GM23248 (cell line): ENCODE data around the gene ATP6V0E1. TPM values are rescaled to one million over a fixed set of nuclear protein-coding genes. Genes with fewer than 3 reads are reported as not detected.

Experiments
- DNase-seq: peaks from one replicate; pipeline ENCODE4 v3.0.0-alpha.2; 2015
- H2AFZ ChIP-seq: fragments of 200-600 bp; sonication (generic); 2 replicates; pipeline ENCODE4 v1.6.1; 2016; ENCODE audit warnings: antibody characterized with exemption
- H3F3A ChIP-seq: fragments of 200-600 bp; sonication (generic); 2 replicates; pipeline ENCODE4 v1.6.1; 2016; ENCODE audit warnings: mild to moderate bottlenecking, antibody characterized with exemption, mixed run types; ENCODE audit not compliant: insufficient read depth
- H3K27ac ChIP-seq: fragments of 200-600 bp; sonication (generic); 2 replicates; pipeline ENCODE4 v1.5.1; 2016; ENCODE audit warnings: mild to moderate bottlenecking
- H3K27me3 ChIP-seq: fragments of 200-600 bp; sonication (generic); replicated peaks from 2 replicates; pipeline ENCODE4 v1.6.1; 2016; ENCODE audit warnings: mild to moderate bottlenecking; ENCODE audit not compliant: insufficient read depth
- H3K36me3 ChIP-seq: fragments of 200-600 bp; sonication (generic); 2 replicates; pipeline ENCODE4 v1.6.1; 2016; ENCODE audit warnings: low read depth, mild to moderate bottlenecking
- H3K4me1 ChIP-seq: fragments of 200-600 bp; sonication (generic); 2 replicates; pipeline ENCODE4 v1.6.1; 2016; ENCODE audit warnings: mild to moderate bottlenecking; ENCODE audit not compliant: insufficient read depth
- H3K4me2 ChIP-seq: fragments of 200-600 bp; sonication (generic); one replicate; pipeline ENCODE4 v1.6.1; 2016; ENCODE audit warnings: mild to moderate bottlenecking; ENCODE audit not compliant: unreplicated experiment
- H3K4me3 ChIP-seq: fragments of 200-600 bp; sonication (generic); 2 replicates; pipeline ENCODE4 v1.5.1; 2016; ENCODE audit warnings: mild to moderate bottlenecking
- H3K79me2 ChIP-seq: fragments of 200-600 bp; sonication (generic); 2 replicates; pipeline ENCODE4 v1.6.1; 2016; ENCODE audit warnings: mild to moderate bottlenecking; ENCODE audit not compliant: insufficient read depth
- H3K9ac ChIP-seq: fragments of 200-600 bp; sonication (generic); 2 replicates; pipeline ENCODE4 v1.6.1; 2016; ENCODE audit warnings: mild to moderate bottlenecking
- H3K9me2 ChIP-seq: fragments of 200-600 bp; sonication (generic); 2 replicates; pipeline ENCODE4 v1.6.1; 2016; ENCODE audit warnings: mixed run types, mild to moderate bottlenecking, moderate library complexity; ENCODE audit not compliant: insufficient read depth
- H3K9me3 ChIP-seq: fragments of 200-600 bp; sonication (generic); one replicate; pipeline ENCODE4 v1.6.1; 2017; ENCODE audit warnings: low read depth
- H4K20me1 ChIP-seq: fragments of 200-600 bp; sonication (generic); 2 replicates; pipeline ENCODE4 v1.6.0; 2016; ENCODE audit not compliant: insufficient read depth
- EZH2 ChIP-seq: fragments of 200-600 bp; sonication (generic); IDR thresholded peaks from 2 replicates; pipeline ENCODE4 v1.6.1; 2018; ENCODE audit warnings: antibody characterized with exemption, mild to moderate bottlenecking; ENCODE audit not compliant: insufficient read depth, poor library complexity, severe bottlenecking
- EZH2phosphoT487 ChIP-seq: fragments of 200-600 bp; sonication (generic); IDR thresholded peaks from 2 replicates; pipeline ENCODE4 v1.6.1; 2018; ENCODE audit warnings: antibody characterized with exemption, moderate library complexity, mild to moderate bottlenecking, low read depth; ENCODE audit not compliant: insufficient read depth
- WGBS, 2 experiments: methylation state at CpG; one replicate each; pipeline ENCODE4 v1.1.6; 2015 to 2017; ENCODE audit warnings: low lambda C conversion rate in 2 of 2, low coverage in 1 of 2; ENCODE audit errors: missing lambda C conversion rate in 2 of 2; 5-methylcytosine and 5-hydroxymethylcytosine counted together
- in situ Hi-C: fragments of 300-500 bp; cut with MboI; formaldehyde crosslinking; loops from 2 replicates; pipeline ENCODE4 v1.15.0; 2020
- polyA plus RNA-seq: library from polyadenylated mRNA; unstranded; fragments of >200 nt; fragmentation: Nextera tagmentation; extraction: Ambion mirVana; gene quantifications from 2 replicates; pipeline ENCODE4 v1.2.1, GENCODE V29; 2016
- total RNA-seq: library from RNA; depleted of rRNA; stranded (reverse); fragments of >200 nt; shearing (Covaris generic); gene quantifications from 2 replicates; pipeline ENCODE4 v1.2.3, GENCODE V29; 2014

ATP6V0E1 gene
- total and polyA plus RNA-seq, 2 experiments from 2014 or later = 175 to 675 TPM

DNA sequence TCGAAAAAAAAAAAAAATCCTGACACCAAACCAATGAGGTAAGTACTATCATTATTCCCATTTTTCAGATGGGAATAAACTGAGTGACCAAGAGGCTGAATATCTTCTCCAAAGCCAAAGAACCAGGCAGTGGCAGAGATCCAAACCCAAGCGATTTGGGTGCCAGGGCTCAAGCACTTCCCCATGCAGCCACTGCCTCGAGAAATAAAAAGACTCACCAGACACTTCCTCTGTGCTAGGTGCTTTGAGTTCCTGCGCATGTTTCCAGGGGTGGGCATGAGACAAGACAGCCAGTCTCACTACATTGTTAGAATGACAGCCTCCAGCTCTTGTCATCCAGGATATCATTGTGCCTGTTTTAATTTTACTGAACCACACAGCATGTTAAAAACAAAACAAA, 26.6 kb upstream of the ATP6V0E1 start:
- no peaks in the 10 kb centered on the region for H3K36me3 ChIP-seq
- in situ Hi-C loops = no loop called here
- peaks cover 55% of the 10 kb centered on the region for H3F3A ChIP-seq
- no peak for DNase-seq
- no peaks in the 10 kb centered on the region for H3K9me3 ChIP-seq
- H3K9me2 ChIP-seq = no peaks in the 10 kb centered on the region
- no peak overlapping the region for H2AFZ ChIP-seq
- no peaks in the 10 kb centered on the region for H3K27me3 ChIP-seq
- no peak overlapping the region for H3K9ac ChIP-seq
- no peak overlapping the region for H3K4me2 ChIP-seq
- no peak overlapping the region for H3K4me3 ChIP-seq
- H3K79me2 ChIP-seq = peaks cover 34% of the 10 kb centered on the region
- peaks cover 50% of the 10 kb centered on the region for H3K4me1 ChIP-seq
- 85 to 90% methylated on average over 4 of the region's 4 CpGs for WGBS, 2 experiments
- no peaks in the 10 kb centered on the region for H4K20me1 ChIP-seq
- TF ChIP-seq EZH2phosphoT487 (no peak), EZH2 (no peak)
- H3K27ac ChIP-seq = peak overlapping the region; percentile 99

DNA sequence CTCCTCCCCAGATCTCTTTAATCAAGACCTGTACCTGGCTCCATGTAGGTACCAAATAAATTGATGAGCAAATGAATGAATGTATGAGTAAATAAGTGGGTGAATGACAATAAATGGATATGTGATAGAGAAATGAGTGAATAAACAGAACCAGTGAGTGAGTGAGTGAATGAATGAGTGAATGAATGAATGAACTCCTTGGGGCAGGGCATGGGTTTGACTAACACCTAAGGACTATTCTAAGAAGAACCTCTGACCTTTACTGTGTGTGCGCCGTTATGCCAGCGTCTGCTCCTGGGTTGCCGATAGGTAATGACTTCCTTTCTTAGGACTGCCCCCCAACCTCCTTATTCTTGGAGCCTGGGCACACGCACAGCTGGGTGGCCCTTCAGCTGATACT, 26.1 kb upstream of the ATP6V0E1 start:
- Histone ChIP-seq H3K9me3 (no peaks in the 10 kb centered on the region), H3K36me3 (no peaks in the 10 kb centered on the region), H3F3A (peaks cover 51% of the 10 kb centered on the region), H3K9me2 (no peaks in the 10 kb centered on the region), H3K4me1 (peaks cover 46% of the 10 kb centered on the region), H3K9ac (no peak overlapping the region), H3K4me2 (no peak overlapping the region), H3K4me3 (no peak overlapping the region), H4K20me1 (no peaks in the 10 kb centered on the region), H3K27ac (peak overlapping the region; percentile 99), H3K79me2 (peaks cover 39% of the 10 kb centered on the region), H2AFZ (no peak overlapping the region), H3K27me3 (no peaks in the 10 kb centered on the region)
- no peak for DNase-seq
- in situ Hi-C loops = no loop called here
- WGBS, 2 experiments = 72 to 74% methylated on average over 4 to 5 of the region's 5 CpGs
- TF ChIP-seq EZH2 = no peak
- no peak for TF ChIP-seq EZH2phosphoT487

DNA sequence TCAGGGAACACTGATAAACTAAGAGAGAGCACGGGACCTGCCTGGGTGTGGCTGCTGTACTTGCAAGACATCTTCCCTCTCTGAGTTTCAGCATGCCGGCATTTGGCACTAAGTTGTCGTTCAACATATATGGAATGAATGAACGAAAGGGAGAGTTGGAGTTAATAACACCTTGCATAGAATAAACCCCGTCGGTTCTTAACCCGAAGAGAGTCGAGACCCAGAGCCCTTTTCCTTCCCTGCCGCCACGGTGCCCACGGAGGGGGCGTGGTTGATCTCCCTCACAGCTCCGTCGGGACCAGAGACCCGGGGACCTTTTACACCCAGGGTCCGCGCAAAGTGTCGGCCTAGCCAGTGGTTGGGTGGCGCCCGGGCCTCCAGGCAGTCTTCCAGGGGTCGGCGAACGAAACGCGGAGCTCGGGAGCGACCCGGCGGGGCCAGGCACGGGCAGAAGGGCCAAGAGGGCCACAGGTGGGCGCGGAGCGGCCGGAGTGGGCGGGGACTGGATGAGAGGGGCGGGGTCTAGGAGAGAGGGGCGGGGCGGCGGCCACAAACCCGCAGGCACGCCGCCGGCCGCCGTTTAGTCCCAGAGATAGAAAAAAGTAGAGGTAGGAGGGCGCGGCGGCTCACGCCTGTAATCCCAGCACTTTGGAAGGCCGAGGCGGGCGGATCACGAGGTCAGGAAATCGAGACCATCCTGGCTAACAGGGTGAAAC, 25.1 kb upstream of the ATP6V0E1 start:
- H2AFZ ChIP-seq = peak overlapping the region; percentile 88
- H3K27ac ChIP-seq = peak overlapping the region; percentile 87
- no peaks in the 10 kb centered on the region for H3K27me3 ChIP-seq
- H3K79me2 ChIP-seq = peaks cover 46% of the 10 kb centered on the region
- 2 to 4% methylated on average over 44 to 54 of the region's 54 CpGs for WGBS, 2 experiments
- TF ChIP-seq EZH2 (no peak), EZH2phosphoT487 (no peak)
- H3K4me2 ChIP-seq = peak overlapping the region; percentile 85
- H3K9ac ChIP-seq = peak overlapping the region; percentile 99
- H3K9me2 ChIP-seq = no peaks in the 10 kb centered on the region
- in situ Hi-C loops = no loop called here
- H3K9me3 ChIP-seq = no peaks in the 10 kb centered on the region
- H4K20me1 ChIP-seq = no peaks in the 10 kb centered on the region
- peaks cover 40% of the 10 kb centered on the region for H3F3A ChIP-seq
- peak; percentile 87 for DNase-seq
- H3K36me3 ChIP-seq = no peaks in the 10 kb centered on the region
- H3K4me1 ChIP-seq = peaks cover 35% of the 10 kb centered on the region
- H3K4me3 ChIP-seq = peak overlapping the region; percentile 96

DNA sequence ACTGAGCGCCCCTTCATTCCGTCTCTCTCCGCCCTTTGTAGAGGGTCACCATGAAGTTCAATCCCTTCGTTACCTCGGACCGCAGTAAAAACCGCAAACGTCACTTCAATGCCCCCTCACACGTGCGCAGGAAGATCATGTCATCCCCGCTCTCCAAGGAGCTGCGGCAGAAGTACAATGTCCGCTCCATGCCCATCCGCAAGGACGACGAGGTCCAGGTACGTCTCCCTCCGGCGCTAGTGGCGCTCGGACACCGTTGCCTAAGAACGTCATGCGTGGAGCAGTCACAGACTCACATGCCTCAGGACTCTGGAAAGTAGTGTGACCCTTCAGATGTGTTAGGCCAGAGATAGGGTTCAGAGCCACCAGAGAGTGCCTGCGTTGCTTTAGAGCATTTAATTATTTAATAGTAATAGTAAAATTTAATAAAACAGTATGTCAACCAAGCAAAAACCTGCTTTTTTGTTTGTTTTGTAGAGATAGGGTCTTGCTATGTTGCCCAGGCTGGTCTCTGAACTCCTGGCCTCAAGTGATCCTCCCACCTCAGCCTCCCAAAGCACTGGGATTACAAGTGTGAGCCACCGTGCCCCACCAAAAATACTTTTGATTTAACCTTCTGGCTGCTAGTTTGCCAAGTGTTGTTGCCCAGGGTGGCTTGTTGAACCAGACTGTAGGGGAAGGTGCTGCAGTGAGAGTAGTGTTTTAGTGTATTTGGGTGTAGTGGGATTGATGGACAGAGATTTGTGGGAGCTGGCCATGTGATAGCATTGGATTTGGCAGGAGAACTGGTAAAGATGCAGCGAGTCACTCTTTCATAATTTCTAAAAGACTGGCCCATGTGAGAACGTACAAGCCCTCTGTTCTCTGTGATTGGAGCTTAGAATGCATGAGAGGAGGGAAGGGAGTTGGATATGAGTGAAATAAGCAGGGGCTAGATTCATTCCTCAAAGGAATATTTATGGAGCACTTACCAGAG, 23.5 kb upstream of the ATP6V0E1 start:
- Histone ChIP-seq H3K9ac (peak overlapping the region; percentile 99), H3K27ac (peak overlapping the region; percentile 87), H3K36me3 (no peaks in the 10 kb centered on the region), H3F3A (peaks cover 29% of the 10 kb centered on the region), H2AFZ (peak overlapping the region; percentile 88), H3K27me3 (no peaks in the 10 kb centered on the region), H4K20me1 (no peaks in the 10 kb centered on the region), H3K4me3 (peak overlapping the region; percentile 96), H3K79me2 (peaks cover 46% of the 10 kb centered on the region), H3K9me2 (no peaks in the 10 kb centered on the region), H3K4me1 (peaks cover 23% of the 10 kb centered on the region), H3K4me2 (peak overlapping the region; percentile 85), H3K9me3 (no peaks in the 10 kb centered on the region)
- no peak for TF ChIP-seq EZH2
- TF ChIP-seq EZH2phosphoT487 = no peak
- peak; percentile 72 for DNase-seq
- in situ Hi-C loops = no loop called here
- WGBS, 2 experiments = 12 to 14% methylated on average over 28 of the region's 28 CpGs
